Gastroesophageal sphincter (tissue), 4 donors: ENCODE results near the gene HECW1. TPM values are rescaled to one million over a fixed set of nuclear protein-coding genes. Genes with fewer than 3 reads are reported as not detected.

Experiments
- ATAC-seq: fragments of 150-250 bp; one replicate; pipeline ENCODE4 v1.9.1; 2016; ENCODE audit warnings: mild to moderate bottlenecking, moderate library complexity
- H3K27ac ChIP-seq, 4 donors: fragments of 200-600 bp; sonication (generic) in 3 of 4; 1 replicate in 3 of 4; 2 replicates in 1 of 4; pipeline ENCODE4 v1.5.1; 2016 to 2019
- H3K27me3 ChIP-seq: fragments of 200-600 bp; sonication (generic); one replicate; pipeline ENCODE4 v1.5.1; 2019
- H3K36me3 ChIP-seq, 2 donors: fragments of 200-600 bp; sonication (generic); one replicate each; pipeline ENCODE4 v1.5.1; 2019; ENCODE audit warnings: control low read depth in 1 of 2
- H3K4me1 ChIP-seq, 3 donors: fragments of 200-600 bp; sonication (generic); 1 replicate in 2 of 3; 2 replicates in 1 of 3; pipeline ENCODE4 v1.5.1; 2016 to 2019; ENCODE audit warnings: control low read depth in 2 of 3
- H3K4me3 ChIP-seq, 2 donors: fragments of 200-600 bp; sonication (generic); one replicate each; pipeline ENCODE4 v1.5.1; 2019; ENCODE audit warnings: mild to moderate bottlenecking in 1 of 2, moderate library complexity in 1 of 2
- H3K9me3 ChIP-seq, 3 donors: fragments of 200-600 bp; sonication (generic); one replicate each; pipeline ENCODE4 v1.5.1; 2017 to 2019; ENCODE audit warnings: control low read depth in 2 of 3
- CTCF ChIP-seq, 4 experiments: fragments of 200-600 bp in 2 of 4; fragments of 450-650 bp in 2 of 4; sonication (generic) in 1 of 4; IDR thresholded peaks; one replicate each; pipeline ENCODE4 v1.5.1; 2017 to 2019; ENCODE audit warnings: antibody characterized with exemption in 4 of 4, mild to moderate bottlenecking in 2 of 4, moderate library complexity in 2 of 4
- EP300 ChIP-seq: sonication (generic); formaldehyde crosslinking; IDR thresholded peaks from one replicate; pipeline ENCODE4 v1.6.1; 2017; ENCODE audit warnings: antibody characterized with exemption, mild to moderate bottlenecking
- POLR2A ChIP-seq, 2 donors: fragments of 450-650 bp; IDR thresholded peaks; one replicate each; pipeline ENCODE4 v1.6.1; 2017; ENCODE audit warnings: antibody characterized with exemption in 2 of 2, mild to moderate bottlenecking in 2 of 2, moderate library complexity in 1 of 2
- POLR2AphosphoS5 ChIP-seq: sonication (generic); formaldehyde crosslinking; IDR thresholded peaks from one replicate; pipeline ENCODE4 v1.6.1; 2017; ENCODE audit warnings: antibody characterized with exemption
- whole genome bisulfite sequencing, 2 donors: methylation state at CpG; one replicate each; pipeline ENCODE4 v1.1.5; 2018; ENCODE audit warnings: low coverage in 1 of 2; 5-methylcytosine and 5-hydroxymethylcytosine counted together
- total RNA-seq, 4 donors: library from RNA; depleted of rRNA; stranded (reverse); fragments of >200 nt; gene quantifications; one replicate each; pipeline ENCODE4 v1.1.0, GENCODE V29; 2016

Gene HECW1
- total RNA-seq, 4 donors from 2014 or later, result 0.04 to 0.31 (median 0.13) TPM; not detected in 1

GRCh38 chr7:43535810-43536585, 423.6 kb downstream of the HECW1 start:
- no peak for ATAC-seq
- Histone ChIP-seq H3K27me3 (no peaks in the 10 kb centered on the region), H3K9me3 (no peaks in the 10 kb centered on the region), H3K4me1 (peaks cover 0 to 10% (median 0%) of the 10 kb centered on the region in 3 donors), H3K27ac (no peak overlapping the region), H3K4me3 (no peak overlapping the region), H3K36me3 (no peaks in the 10 kb centered on the region)
- WGBS, 2 donors, result 60 to 100% methylated on average over 1 of the region's 6 CpGs
- TF ChIP-seq CTCF (IDR thresholded peaks at IDR 0.05) (no peak), POLR2A (IDR thresholded peaks at IDR 0.05) (no peak), EP300 (no peak), POLR2AphosphoS5 (no peak)

- 87 to 100% methylated on average over 2 to 8 of the region's 15 CpGs for WGBS, 2 donors
- H3K4me3 ChIP-seq, result no peak overlapping the region
- H3K4me1 ChIP-seq, result peaks cover 0 to 10% (median 0%) of the 10 kb centered on the region in 3 donors
- ATAC-seq, result no peak
- H3K36me3 ChIP-seq, result no peaks in the 10 kb centered on the region
- H3K27ac ChIP-seq, result no peak overlapping the region
- H3K27me3 ChIP-seq, result no peaks in the 10 kb centered on the region
- TF ChIP-seq POLR2A (IDR thresholded peaks at IDR 0.05) (no peak), CTCF (IDR thresholded peaks at IDR 0.05) (no peak), POLR2AphosphoS5 (no peak), EP300 (no peak)
- no peaks in the 10 kb centered on the region for H3K9me3 ChIP-seq
These were observed 424.3 kb downstream of the HECW1 start for GRCh38 chr7:43536773-43537172.

GRCh38 chr7:43537765-43538403, 425.4 kb downstream of the HECW1 start:
- H3K36me3 ChIP-seq, result no peaks in the 10 kb centered on the region
- H3K9me3 ChIP-seq, result no peaks in the 10 kb centered on the region
- ATAC-seq, result no peak
- peaks cover 0 to 10% (median 0%) of the 10 kb centered on the region in 3 donors for H3K4me1 ChIP-seq
- H3K27ac ChIP-seq, result no peak overlapping the region
- 74 to 84% methylated on average over 8 to 9 of the region's 9 CpGs for WGBS, 2 donors
- H3K27me3 ChIP-seq, result no peaks in the 10 kb centered on the region
- no peak overlapping the region for H3K4me3 ChIP-seq
- TF ChIP-seq CTCF (IDR thresholded peaks at IDR 0.05) (no peak), POLR2AphosphoS5 (no peak), POLR2A (IDR thresholded peaks at IDR 0.05) (no peak), EP300 (no peak)

GRCh38 chr7:43538404-43538771, 425.9 kb downstream of the HECW1 start:
- H3K27me3 ChIP-seq, result no peaks in the 10 kb centered on the region
- WGBS, 2 donors, result 82 to 91% methylated on average over 4 of the region's 4 CpGs
- ATAC-seq, result no peak
- H3K9me3 ChIP-seq, result no peaks in the 10 kb centered on the region
- no peaks in the 10 kb centered on the region for H3K36me3 ChIP-seq
- peaks cover 0 to 10% (median 0%) of the 10 kb centered on the region in 3 donors for H3K4me1 ChIP-seq
- TF ChIP-seq POLR2A (IDR thresholded peaks at IDR 0.05) (no peak), CTCF (IDR thresholded peaks at IDR 0.05) (no peak), EP300 (no peak), POLR2AphosphoS5 (no peak)
- no peak overlapping the region for H3K27ac ChIP-seq
- H3K4me3 ChIP-seq, result no peak overlapping the region

DNA sequence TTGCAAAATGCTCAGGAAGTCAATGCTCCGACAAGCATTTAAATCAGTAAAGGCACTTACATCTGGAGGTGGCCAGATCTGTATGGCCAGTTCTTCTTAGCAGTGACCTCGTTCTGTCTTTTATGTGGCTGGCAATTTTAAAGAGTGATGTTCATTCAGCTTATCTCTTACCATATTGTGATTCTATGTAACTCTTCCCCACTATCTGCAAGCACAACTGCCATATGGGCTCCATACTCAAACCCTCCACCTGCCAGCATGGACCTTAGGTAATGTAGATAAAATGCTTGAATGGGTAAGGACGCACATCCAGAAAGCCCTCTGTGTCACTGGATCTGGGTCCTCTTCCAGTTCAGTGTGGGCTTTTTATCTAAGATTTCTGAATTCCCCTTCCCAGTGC, 428.0 kb downstream of the HECW1 start:
- no peak overlapping the region for H3K4me3 ChIP-seq
- no peaks in the 10 kb centered on the region for H3K9me3 ChIP-seq
- 87 to 94% methylated on average over 2 of the region's 3 CpGs for WGBS, 2 donors
- H3K36me3 ChIP-seq, result no peaks in the 10 kb centered on the region
- no peaks in the 10 kb centered on the region for H3K4me1 ChIP-seq
- no peak overlapping the region for H3K27ac ChIP-seq
- TF ChIP-seq POLR2AphosphoS5, result no peak
- TF ChIP-seq POLR2A (IDR thresholded peaks at IDR 0.05), result no peak
- no peak for ATAC-seq
- no peaks in the 10 kb centered on the region for H3K27me3 ChIP-seq
